GM12892 (cell line): ENCODE results near the gene ELAC2.

Source experiments
- POLR2A ChIP-seq: IDR thresholded peaks from 2 replicates; pipeline ENCODE4 v1.6.1; 2011; ENCODE audit warnings: low read depth, low read length, control low read depth
- POLR2AphosphoS5 ChIP-seq: IDR thresholded peaks from 2 replicates; pipeline ENCODE4 v1.6.1; 2011; ENCODE audit warnings: low read depth, low read length, control low read depth
- TAF1 ChIP-seq: IDR thresholded peaks from 2 replicates; pipeline ENCODE4 v1.6.1; 2011; ENCODE audit warnings: low read depth, mild to moderate bottlenecking, control low read depth, low read length, borderline replicate concordance

DNA sequence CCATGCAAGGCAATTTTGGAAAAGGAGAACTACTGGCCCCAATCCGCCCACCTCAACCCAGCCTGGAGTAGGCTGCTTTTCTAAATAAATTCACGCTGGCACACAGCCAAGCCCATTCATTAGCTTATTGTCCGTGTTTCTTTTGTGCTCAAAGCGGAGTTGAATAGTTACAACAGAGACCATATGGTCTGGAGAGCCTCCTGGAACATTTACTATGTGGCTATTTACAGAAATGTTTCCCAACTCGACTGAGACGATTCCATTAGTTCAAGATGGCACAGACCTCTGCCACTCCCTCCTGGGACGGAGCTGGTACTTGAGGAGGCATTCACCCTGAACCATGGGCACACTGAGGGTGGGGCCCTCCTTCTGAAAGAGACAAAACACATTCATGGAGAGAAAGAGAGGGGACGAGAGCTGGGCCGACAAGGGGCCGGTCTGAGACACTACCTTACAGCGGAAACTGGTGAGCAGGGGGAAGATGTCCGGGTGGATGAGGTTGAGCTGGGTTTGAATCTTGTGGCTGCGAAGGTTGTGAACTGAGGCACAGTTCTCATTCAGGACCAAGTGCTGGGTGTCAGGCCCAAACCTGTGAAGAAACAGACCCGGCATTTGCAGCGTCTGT is 15.7 kb downstream of the ELAC2 start:
- TF ChIP-seq POLR2A (no peak; the same call in 1 of the 2 replicates), POLR2AphosphoS5 (no peak), TAF1 (no peak)
